ENCODE results near the gene C1QTNF12. TPM values are rescaled to one million over a fixed set of nuclear protein-coding genes. Genes with fewer than 3 reads are reported as not detected.

C1QTNF12 gene
- total RNA-seq, 4 donors from 2014 or later, result 23.3 to 58.0 (median 44.2) TPM; not detected in 1

GRCh38 chr1:1226566-1227362, 19.8 kb downstream of the C1QTNF12 start:
- no peaks in the 10 kb centered on the region for H3K27me3 ChIP-seq
- no peak for DNase-seq
- no peak for TF ChIP-seq POLR2A (IDR thresholded peaks at IDR 0.05)
- TF ChIP-seq CTCF (IDR thresholded peaks at IDR 0.05), result no peak
- H3K9me3 ChIP-seq, result no peaks in the 10 kb centered on the region
- no peak overlapping the region for H3K4me3 ChIP-seq
- peaks cover 3 to 20% (median 10%) of the 10 kb centered on the region in 4 donors for H3K4me1 ChIP-seq
- H3K36me3 ChIP-seq, result peaks cover 0 to 77% (median 0%) of the 10 kb centered on the region in 3 donors
- H3K27ac ChIP-seq, result no peak overlapping the region

GRCh38 chr1:1225913-1226312, 20.6 kb downstream of the C1QTNF12 start:
- DNase-seq, result no peak
- H3K9me3 ChIP-seq, result no peaks in the 10 kb centered on the region
- H3K4me1 ChIP-seq, result peaks cover 3 to 20% (median 10%) of the 10 kb centered on the region in 4 donors
- TF ChIP-seq CTCF (IDR thresholded peaks at IDR 0.05) (no peak), POLR2A (IDR thresholded peaks at IDR 0.05) (no peak)
- no peak overlapping the region for H3K27ac ChIP-seq
- H3K36me3 ChIP-seq, result peaks cover 0 to 85% (median 0%) of the 10 kb centered on the region in 3 donors
- no peak overlapping the region for H3K4me3 ChIP-seq
- H3K27me3 ChIP-seq, result no peaks in the 10 kb centered on the region

GRCh38 chr1:1225238-1225845, 21.2 kb downstream of the C1QTNF12 start:
- DNase-seq, result no peak
- Histone ChIP-seq H3K4me3 (no peak overlapping the region), H3K9me3 (no peaks in the 10 kb centered on the region), H3K36me3 (peaks cover 0 to 91% (median 0%) of the 10 kb centered on the region in 3 donors), H3K27me3 (no peaks in the 10 kb centered on the region), H3K4me1 (peaks cover 3 to 14% (median 8%) of the 10 kb centered on the region in 4 donors), H3K27ac (no peak overlapping the region)
- TF ChIP-seq CTCF (IDR thresholded peaks at IDR 0.05) (no peak), POLR2A (IDR thresholded peaks at IDR 0.05) (no peak)

GRCh38 chr1:1223891-1224290, 22.6 kb downstream of the C1QTNF12 start:
- TF ChIP-seq CTCF (IDR thresholded peaks at IDR 0.05) (no peak), POLR2A (IDR thresholded peaks at IDR 0.05) (no peak)
- no peaks in the 10 kb centered on the region for H3K9me3 ChIP-seq
- H3K4me1 ChIP-seq, result no peaks in the 10 kb centered on the region
- H3K27me3 ChIP-seq, result no peaks in the 10 kb centered on the region
- no peak overlapping the region for H3K4me3 ChIP-seq
- peaks cover 0 to 97% (median 0%) of the 10 kb centered on the region in 3 donors for H3K36me3 ChIP-seq
- no peak for DNase-seq
- no peak overlapping the region for H3K27ac ChIP-seq

- no peak for DNase-seq
- TF ChIP-seq POLR2A (IDR thresholded peaks at IDR 0.05), result no peak
- no peak for TF ChIP-seq CTCF (IDR thresholded peaks at IDR 0.05)
- H3K9me3 ChIP-seq, result no peaks in the 10 kb centered on the region
- no peaks in the 10 kb centered on the region for H3K27me3 ChIP-seq
- H3K4me3 ChIP-seq, result no peak overlapping the region
- H3K27ac ChIP-seq, result no peak overlapping the region
- peaks cover 0 to 97% (median 0%) of the 10 kb centered on the region in 3 donors for H3K36me3 ChIP-seq
- no peaks in the 10 kb centered on the region for H3K4me1 ChIP-seq
These were observed 23.2 kb downstream of the C1QTNF12 start for GRCh38 chr1:1223321-1223720.

All from Peyer's patch (tissue), 4 donors.